GM18520 (cell line): ENCODE results near the gene RNGTT.
"Not testable (repeated sequence)": the region's sequence is repeated elsewhere in the genome, so short reads cannot be mapped to it uniquely, and the experiment has no call there.

Source experiments
- ATAC-seq: cut with Tn5 transposase; IDR thresholded peaks from one replicate; pipeline ENCODE4 v1.9.1; 2021; ENCODE audit not compliant: unreplicated experiment

The RNGTT gene

GRCh38 chr6:88972504-88973423 lies 9.3 kb upstream of the RNGTT start:
- no peak for ATAC-seq

GRCh38 chr6:88970301-88970700 lies 6.9 kb upstream of the RNGTT start:
- no peak for ATAC-seq

DNA sequence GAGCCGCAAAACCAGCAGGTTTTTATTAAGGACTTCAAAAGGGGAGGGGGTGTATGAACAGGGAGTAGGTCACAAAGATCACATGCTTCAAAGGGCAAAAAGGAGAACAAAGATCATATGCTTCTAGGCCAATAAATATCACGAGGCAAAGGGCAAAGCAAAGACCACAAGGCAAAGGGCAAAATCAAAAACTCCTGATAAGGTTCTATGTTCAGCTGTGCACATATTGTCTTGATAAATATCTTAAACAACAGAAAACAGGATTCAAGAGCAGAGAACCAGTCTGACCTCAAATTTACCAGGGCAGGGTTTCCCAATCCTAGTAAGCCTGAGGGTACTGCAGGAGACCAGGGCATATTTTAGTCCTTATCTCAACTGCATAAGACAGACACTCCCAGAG lies 5.8 kb upstream of the RNGTT start:
- not testable (repeated sequence) for ATAC-seq

- no peak for ATAC-seq
Measured at GRCh38 chr6:88967891-88968290, 4.5 kb upstream of the RNGTT start.

GRCh38 chr6:88965691-88966090 lies 2.3 kb upstream of the RNGTT start:
- ATAC-seq = no peak

DNA sequence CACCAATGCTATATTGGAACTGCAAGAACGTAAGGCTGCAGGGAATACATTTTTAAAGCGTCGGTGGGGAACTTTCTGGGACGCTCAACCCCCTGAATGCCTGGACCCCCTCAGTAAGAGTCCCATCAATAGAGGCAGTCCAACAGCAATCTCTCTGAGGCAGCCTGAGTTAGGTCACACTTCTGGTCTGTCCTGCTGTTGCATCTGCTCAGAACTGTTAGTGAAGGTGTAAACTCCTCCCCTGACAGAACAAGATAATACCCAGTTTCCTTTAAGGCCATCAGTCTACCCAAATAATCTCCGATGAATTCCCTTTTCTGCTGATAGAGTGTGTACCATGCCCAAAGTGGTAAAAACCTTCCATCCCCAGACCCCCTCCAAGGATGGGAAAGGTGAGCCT lies 1.1 kb upstream of the RNGTT start:
- ATAC-seq = no peak

DNA sequence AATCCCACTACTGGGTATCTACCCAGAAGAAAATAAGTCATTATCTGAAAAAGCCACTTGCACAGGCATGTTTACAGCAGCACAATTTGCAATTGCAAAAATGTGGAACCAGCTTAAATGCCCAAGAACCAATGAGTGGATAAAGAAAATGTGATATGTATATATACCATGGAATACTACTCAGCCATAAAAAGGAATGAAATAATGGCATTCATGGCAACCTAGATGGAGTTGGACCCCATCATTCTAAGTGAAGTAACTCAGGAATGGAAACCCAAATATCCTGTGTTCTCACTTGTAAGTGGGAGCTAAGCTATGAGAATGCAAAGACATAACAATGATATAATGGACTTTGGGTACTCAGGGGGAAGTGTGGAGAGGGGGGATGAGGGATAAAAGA lies 4.6 kb downstream of the RNGTT start:
- no peak for ATAC-seq

DNA sequence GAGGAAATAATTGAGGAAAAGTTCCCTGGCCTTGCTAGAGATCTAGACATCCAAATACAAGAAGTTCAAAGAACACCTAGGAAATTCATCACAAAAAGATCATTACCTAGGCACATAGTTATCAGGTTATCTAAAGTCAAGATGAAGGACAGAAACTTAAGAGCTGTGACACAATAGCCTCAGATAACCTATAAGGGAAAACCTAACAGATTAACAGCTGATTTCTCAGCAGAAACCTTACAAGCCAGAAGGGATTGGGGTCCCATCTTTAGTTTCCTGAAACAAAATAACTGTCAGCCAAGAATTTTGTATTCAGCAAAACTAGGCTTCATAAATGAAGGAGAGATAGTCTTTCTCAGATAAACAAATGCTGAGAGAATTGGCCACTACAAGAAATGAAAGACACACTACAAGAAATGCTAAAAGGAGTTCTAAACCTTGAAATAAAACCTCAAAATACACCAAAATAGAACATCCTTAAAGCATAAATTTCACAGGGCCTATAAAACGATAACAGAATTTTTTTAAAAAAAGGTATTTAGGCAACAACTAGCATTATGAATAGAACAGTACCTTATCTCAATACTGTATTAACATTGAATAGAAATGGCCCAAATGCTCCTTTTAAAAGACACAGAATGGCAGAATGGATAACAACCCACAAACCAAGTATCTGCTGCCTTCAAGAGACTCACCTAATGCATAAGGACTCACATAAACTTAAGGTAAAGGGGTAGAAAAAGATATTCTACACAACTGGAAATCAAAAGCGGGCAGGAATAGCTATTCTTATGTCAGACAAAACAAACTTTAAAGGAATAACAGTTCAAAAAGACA lies 9.7 kb downstream of the RNGTT start:
- no peak for ATAC-seq

DNA sequence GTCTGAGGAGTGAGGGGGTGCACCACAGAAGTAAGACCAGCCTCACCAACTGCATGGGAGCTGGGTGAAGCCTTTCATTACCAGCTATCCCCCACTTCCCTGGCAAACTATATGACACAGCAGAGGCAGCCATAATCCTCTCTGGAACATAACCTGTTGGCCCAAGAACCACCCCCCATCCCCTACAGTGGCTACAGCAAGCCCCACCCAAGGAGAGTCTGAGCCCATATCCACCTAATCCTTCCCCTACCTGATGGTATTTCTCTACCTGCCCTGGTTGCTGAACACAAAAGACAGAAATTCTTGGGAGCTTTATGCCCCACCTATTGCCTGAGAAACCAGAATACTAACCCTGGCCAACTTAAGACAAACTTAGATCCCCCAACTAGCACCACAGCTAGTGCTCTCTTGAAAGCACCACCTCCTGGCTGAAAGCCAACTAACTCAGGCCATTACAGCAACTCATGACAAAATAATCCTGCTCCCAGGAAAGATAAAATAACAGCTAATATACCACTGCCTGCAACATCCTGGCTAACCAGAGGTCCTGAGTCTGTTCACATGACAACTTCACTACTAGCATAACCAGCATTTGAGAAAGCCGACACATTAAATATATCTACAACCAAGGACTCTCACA lies 11.2 kb downstream of the RNGTT start:
- ATAC-seq = no peak

DNA sequence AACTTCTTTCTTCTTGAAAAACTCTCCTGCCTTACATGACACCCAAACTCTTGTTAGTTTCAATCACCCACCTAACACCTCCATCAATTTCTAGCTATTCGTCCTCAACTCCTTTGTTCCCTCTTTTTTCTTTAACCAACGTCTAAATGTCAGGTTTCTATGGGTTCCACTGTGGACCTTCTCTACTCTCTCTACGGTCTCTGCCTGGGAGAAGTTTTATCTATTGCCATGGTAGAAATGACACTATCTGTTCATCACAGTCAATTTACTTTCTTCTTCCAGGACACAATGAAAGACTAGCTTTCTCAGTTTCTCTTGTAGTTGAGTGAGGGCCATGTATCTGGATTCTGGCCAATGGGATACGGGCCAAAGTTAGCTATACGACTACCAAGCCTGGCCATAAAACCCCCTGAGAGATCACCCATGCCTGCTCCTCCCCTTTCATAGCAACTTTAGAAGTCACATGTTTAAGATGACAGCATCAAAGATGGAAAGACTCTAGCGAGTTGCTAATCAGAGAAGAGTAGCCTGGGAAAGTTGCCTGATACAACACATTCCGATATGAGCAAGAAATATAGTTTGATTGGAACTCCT lies 17.9 kb downstream of the RNGTT start:
- ATAC-seq = no peak

GRCh38 chr6:88933521-88933920 lies 29.9 kb downstream of the RNGTT start:
- ATAC-seq = no peak

- not testable (repeated sequence) for ATAC-seq
Measured at GRCh38 chr6:88932019-88932418, 31.4 kb downstream of the RNGTT start.

DNA sequence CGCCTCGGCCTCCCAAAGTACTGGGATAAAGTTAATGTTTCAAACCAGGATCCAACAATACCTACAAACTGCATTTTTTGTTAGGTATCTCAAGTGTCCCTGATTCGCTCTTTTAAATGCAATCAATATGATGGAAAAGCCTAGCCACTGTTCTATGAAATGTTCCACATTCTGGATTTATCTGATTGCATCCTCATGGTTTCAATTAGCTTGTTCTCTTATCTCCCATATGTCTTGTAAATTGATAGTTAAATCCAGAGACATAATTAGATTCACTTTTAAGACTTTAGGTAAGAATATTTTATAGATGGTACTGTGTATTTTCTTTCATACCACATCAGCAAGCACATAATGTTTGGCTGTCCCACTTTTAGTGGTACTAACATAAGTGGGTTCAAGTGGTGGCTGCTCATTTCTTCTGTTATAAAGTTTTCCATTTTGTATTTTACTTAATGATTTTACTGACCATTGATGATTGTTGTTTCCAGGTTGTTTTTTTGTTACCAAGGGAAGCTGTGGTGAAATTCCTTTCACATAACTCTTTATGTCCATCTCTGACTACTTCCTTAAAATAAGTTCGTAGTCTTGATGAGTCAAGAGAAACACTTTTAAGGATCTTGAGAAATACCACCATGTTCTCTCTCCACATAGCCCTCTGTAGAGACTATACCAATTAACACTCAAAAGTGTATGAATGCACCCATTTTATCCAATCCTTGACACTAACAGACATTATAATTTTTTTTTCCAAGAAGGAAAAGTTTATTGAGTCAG lies 40.5 kb downstream of the RNGTT start:
- no peak for ATAC-seq

DNA sequence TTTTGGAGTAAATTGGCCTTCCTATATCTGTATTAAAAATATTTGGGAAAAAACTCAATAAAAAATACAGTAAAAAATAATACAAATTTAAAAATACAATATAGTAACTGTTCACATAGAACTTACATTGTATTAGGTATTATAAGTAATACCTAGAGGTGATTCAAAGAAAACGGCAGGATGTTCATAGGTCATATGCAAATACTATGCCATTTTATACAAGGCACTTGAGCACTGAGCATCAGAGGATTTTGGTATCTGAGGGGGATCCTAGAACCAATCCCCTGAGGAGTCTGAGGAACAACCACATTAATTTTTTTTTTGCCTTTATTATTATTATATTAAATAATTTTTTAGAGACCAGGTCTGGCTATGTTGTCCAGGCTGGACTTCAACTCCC lies 41.7 kb downstream of the RNGTT start:
- no peak for ATAC-seq

DNA sequence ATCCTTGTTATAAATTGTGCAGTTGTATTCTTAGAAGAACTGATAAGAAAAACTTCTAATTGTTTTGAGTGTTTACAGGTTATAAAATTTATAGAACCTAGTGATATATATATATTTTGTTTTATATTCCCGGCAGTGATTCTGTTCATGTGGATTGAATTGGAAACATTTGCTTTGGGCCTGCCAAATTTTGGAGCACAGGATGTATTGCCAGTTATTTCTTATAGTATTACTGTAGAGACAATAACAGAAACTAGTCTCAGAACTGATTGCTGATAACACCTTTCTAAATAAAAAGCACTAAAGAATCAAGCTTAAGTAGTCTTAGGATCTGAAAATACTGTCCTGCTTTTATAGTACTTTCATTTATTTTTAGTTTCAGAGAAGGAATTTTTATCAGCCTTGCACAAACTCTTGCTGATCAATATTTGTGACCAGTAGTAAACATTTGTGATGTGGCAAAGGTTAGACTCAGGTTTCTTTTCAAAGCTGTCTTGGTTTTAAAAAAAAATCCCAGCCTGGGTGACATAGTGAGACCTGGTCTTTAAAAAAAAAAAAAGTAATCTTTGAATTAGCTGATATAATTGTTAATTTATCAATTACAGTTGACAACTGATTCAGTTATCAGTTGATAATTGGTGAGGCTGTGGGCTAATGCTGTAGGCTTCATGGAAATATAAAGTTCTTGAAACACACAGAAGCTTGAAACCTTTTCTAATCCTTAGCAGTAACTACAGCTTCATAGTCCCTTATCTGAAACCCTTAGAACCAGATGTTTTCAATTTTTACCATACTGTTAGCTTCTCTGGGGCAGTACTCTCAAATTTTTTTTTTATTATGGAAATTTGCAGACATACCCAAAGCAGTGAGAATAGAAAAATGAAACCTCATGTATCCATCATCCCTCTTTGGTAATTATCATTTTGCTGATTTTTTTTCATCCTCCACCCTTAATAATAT lies 42.4 kb downstream of the RNGTT start:
- ATAC-seq = no peak

DNA sequence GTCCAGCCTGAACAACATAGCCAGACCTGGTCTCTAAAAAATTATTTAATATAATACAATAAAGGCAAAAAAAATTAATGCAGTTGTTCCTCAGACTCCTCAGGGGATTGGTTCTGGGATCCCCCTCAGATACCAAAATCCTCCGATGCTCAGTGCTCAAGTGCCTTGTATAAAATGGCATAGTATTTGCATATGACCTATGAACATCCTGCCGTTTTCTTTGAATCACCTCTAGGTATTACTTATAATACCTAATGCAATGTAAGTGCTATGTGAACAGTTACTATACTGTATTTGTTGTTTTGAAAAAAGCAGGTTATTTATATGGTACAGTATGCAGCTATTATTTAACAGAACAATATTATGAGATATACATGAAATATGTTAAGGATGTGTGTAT lies 43.3 kb downstream of the RNGTT start:
- ATAC-seq = no peak

- ATAC-seq = no peak
Measured at GRCh38 chr6:88919032-88919431, 44.4 kb downstream of the RNGTT start.

GRCh38 chr6:88916615-88917208 lies 46.7 kb downstream of the RNGTT start:
- no peak for ATAC-seq
